Measurements from ENCODE around the gene UNC45A. TPM values are rescaled to one million over a fixed set of nuclear protein-coding genes. Genes with fewer than 3 reads are reported as not detected.

The UNC45A gene
- total RNA-seq, 6 experiments from 2014 or later, result 13.3 to 33.0 (median 25.4) TPM

GRCh38 chr15:90903733-90904536 lies 31.1 kb upstream of the UNC45A start:
- Histone ChIP-seq H3K36me3 (peaks cover 0 to 40% (median 20%) of the 10 kb centered on the region in 4 donors), H3K4me1 (peaks cover 0 to 13% (median 3%) of the 10 kb centered on the region in 4 donors), H3K9me3 (no peaks in the 10 kb centered on the region), H3K27ac (peak overlapping the region; percentile 82 to 92 (median 84)), H3K4me3 (peak overlapping the region; percentile 52 to 68 (median 68)), H3K27me3 (no peaks in the 10 kb centered on the region)
- intact Hi-C loops (cut with DNase I), result no loop called here
- WGBS (ENCODE audit: insufficient coverage, low coverage, low lambda C conversion rate, missing lambda C conversion rate), result 81% methylated on average over 11 of the region's 18 CpGs
- ATAC-seq (peak; percentile 4 to 32 (median 10)), DNase-seq (peak in 2 of 3 donors; percentile 35 to 54)
- no peak for TF ChIP-seq POLR2A (IDR thresholded peaks at IDR 0.05)
- TF ChIP-seq CTCF (IDR thresholded peaks at IDR 0.05), result no peak

GRCh38 chr15:90904746-90905145 lies 30.3 kb upstream of the UNC45A start:
- WGBS (ENCODE audit: insufficient coverage, low coverage, low lambda C conversion rate, missing lambda C conversion rate), result 89% methylated on average over 9 of the region's 9 CpGs
- intact Hi-C loops (cut with DNase I), result no loop called here

GRCh38 chr15:90905306-90906180 lies 29.5 kb upstream of the UNC45A start:
- Histone ChIP-seq H3K36me3 (peaks cover 0 to 57% (median 31%) of the 10 kb centered on the region in 4 donors), H3K4me1 (peaks cover 0 to 13% (median 3%) of the 10 kb centered on the region in 4 donors), H3K27ac (no peak overlapping the region), H3K4me3 (no peak overlapping the region), H3K27me3 (no peaks in the 10 kb centered on the region), H3K9me3 (no peaks in the 10 kb centered on the region)
- intact Hi-C loops (cut with DNase I), result no loop called here
- DNase-seq, result peak in 2 of 3 donors; percentile 15 to 53
- WGBS (ENCODE audit: insufficient coverage, low coverage, low lambda C conversion rate, missing lambda C conversion rate), result 100% methylated on average over 10 of the region's 28 CpGs
- no peak for ATAC-seq
- TF ChIP-seq POLR2A (IDR thresholded peaks at IDR 0.05), result no peak
- TF ChIP-seq CTCF (IDR thresholded peaks at IDR 0.05), result no peak

More at GRCh38 chr15:90904746-90905145, 30.3 kb upstream of the UNC45A start:
- Histone ChIP-seq H3K4me3 (no peak overlapping the region), H3K27me3 (no peaks in the 10 kb centered on the region), H3K4me1 (peaks cover 0 to 13% (median 3%) of the 10 kb centered on the region in 4 donors), H3K27ac (no peak overlapping the region), H3K9me3 (no peaks in the 10 kb centered on the region), H3K36me3 (peaks cover 0 to 49% (median 25%) of the 10 kb centered on the region in 4 donors)
- DNase-seq (peak in 1 of 3 donors; percentile 11), ATAC-seq (no peak)
- no peak for TF ChIP-seq CTCF (IDR thresholded peaks at IDR 0.05)
- TF ChIP-seq POLR2A (IDR thresholded peaks at IDR 0.05), result no peak

GRCh38 chr15:90906181-90906849 lies 28.8 kb upstream of the UNC45A start:
- Histone ChIP-seq H3K4me1 (peaks cover 0 to 13% (median 3%) of the 10 kb centered on the region in 4 donors), H3K4me3 (no peak overlapping the region), H3K9me3 (no peaks in the 10 kb centered on the region), H3K27ac (no peak overlapping the region), H3K27me3 (no peaks in the 10 kb centered on the region), H3K36me3 (peaks cover 4 to 64% (median 37%) of the 10 kb centered on the region in 4 donors)
- TF ChIP-seq POLR2A (IDR thresholded peaks at IDR 0.05) (no peak), CTCF (IDR thresholded peaks at IDR 0.05) (no peak)
- DNase-seq (peak in 1 of 3 donors; percentile 38), ATAC-seq (no peak)
- WGBS (ENCODE audit: insufficient coverage, low coverage, low lambda C conversion rate, missing lambda C conversion rate), result 92% methylated on average over 3 of the region's 11 CpGs
- intact Hi-C loops (cut with DNase I), result no loop called here

All from right lobe of liver (tissue), 6 donors.